ENCODE measurements around the gene SH3BP4. TPM values are rescaled to one million over a fixed set of nuclear protein-coding genes. Genes with fewer than 3 reads are reported as not detected.

Gene SH3BP4
- 50.4 and 53.4 TPM in 2 replicates for total RNA-seq (ENCODE audit: low replicate concordance)

GRCh38 chr2:234951664-234952269, at the start of gene SH3BP4:
Gene SH3BP4, plus strand, starts transcription at chr2:234952017. Its CDS starts 82,986 bp downstream, at chr2:235035003.
- H3K9me3 Mint-ChIP-seq = peaks cover 2% of the 10 kb centered on the region
- H3K36me3 Mint-ChIP-seq = peaks cover 11% of the 10 kb centered on the region
- H3K27ac Mint-ChIP-seq = peak within 1 kb of the TSS; percentile 97
- peaks cover 9% of the 10 kb centered on the region for H3K27me3 Mint-ChIP-seq (ENCODE audit: insufficient read depth, low read depth)
- H3K4me2 ChIP-seq = peak within 1 kb of the TSS; percentile 98
- peak within 1 kb of the TSS; percentile 94 for H3K4me3 Mint-ChIP-seq
- no peak for TF ChIP-seq EZH2 (IDR thresholded peaks at IDR 0.05)
- no peak for TF ChIP-seq CTCF (IDR thresholded peaks at IDR 0.05)
- no peak for TF ChIP-seq EZH2phosphoT487 (IDR thresholded peaks at IDR 0.05)
- peak within 1 kb of the TSS; percentile 72 for H2AFZ ChIP-seq (replicated peaks)
- peaks cover 32% of the 10 kb centered on the region for H3F3A ChIP-seq (ENCODE audit: low read depth)
- peak within 1 kb of the TSS; percentile 99 for H3K4me3 ChIP-seq
- H3K4me1 Mint-ChIP-seq = peaks cover 52% of the 10 kb centered on the region
- peak within 1 kb of the TSS; percentile 2 for H3K27ac ChIP-seq
- H3K4me1 ChIP-seq = peaks cover 47% of the 10 kb centered on the region
- H3K9ac ChIP-seq = peak within 1 kb of the TSS; percentile 74
- H3K79me2 ChIP-seq (ENCODE audit: low read depth) = peaks cover 52% of the 10 kb centered on the region
- H4K20me1 ChIP-seq (ENCODE audit: low read depth) = peaks cover 44% of the 10 kb centered on the region
- DNase-seq (ENCODE audit: low spot score) = peak; percentile 92
- no peaks in the 10 kb centered on the region for H3K36me3 ChIP-seq
- H3K9me3 ChIP-seq (ENCODE audit: low read depth) = no peaks in the 10 kb centered on the region
- peaks cover 11% of the 10 kb centered on the region for H3K27me3 ChIP-seq

GRCh38 chr2:234904785-234905184, 47.0 kb upstream of the SH3BP4 start:
- Histone ChIP-seq H3K4me1 (no peaks in the 10 kb centered on the region), H3K27me3 (no peaks in the 10 kb centered on the region), H3K4me2 (no peak overlapping the region), H3K4me3 (no peak overlapping the region), H3F3A (ENCODE audit: low read depth) (no peaks in the 10 kb centered on the region), H3K79me2 (ENCODE audit: low read depth) (no peaks in the 10 kb centered on the region), H3K36me3 (no peaks in the 10 kb centered on the region), H3K27ac (no peak overlapping the region), H2AFZ (replicated peaks) (no peak overlapping the region), H4K20me1 (ENCODE audit: low read depth) (no peaks in the 10 kb centered on the region), H3K9me3 (ENCODE audit: low read depth) (no peaks in the 10 kb centered on the region), H3K9ac (no peak overlapping the region)
- Mint-ChIP-seq H3K9me3 (no peaks in the 10 kb centered on the region), H3K27ac (no peak overlapping the region), H3K4me3 (no peak overlapping the region), H3K4me1 (peaks cover 3% of the 10 kb centered on the region), H3K36me3 (no peaks in the 10 kb centered on the region), H3K27me3 (ENCODE audit: insufficient read depth, low read depth) (peaks cover 7% of the 10 kb centered on the region)
- DNase-seq (ENCODE audit: low spot score) = no peak
- TF ChIP-seq EZH2 (IDR thresholded peaks at IDR 0.05) (no peak), EZH2phosphoT487 (IDR thresholded peaks at IDR 0.05) (no peak)

- Mint-ChIP-seq H3K36me3 (no peaks in the 10 kb centered on the region), H3K4me3 (no peak overlapping the region), H3K27me3 (ENCODE audit: insufficient read depth, low read depth) (peaks cover 3% of the 10 kb centered on the region), H3K27ac (no peak overlapping the region), H3K9me3 (no peaks in the 10 kb centered on the region), H3K4me1 (peaks cover 3% of the 10 kb centered on the region)
- Histone ChIP-seq H3K9ac (no peak overlapping the region), H3K4me3 (no peak overlapping the region), H4K20me1 (ENCODE audit: low read depth) (no peaks in the 10 kb centered on the region), H3K4me1 (no peaks in the 10 kb centered on the region), H3K27ac (no peak overlapping the region), H3K9me3 (ENCODE audit: low read depth) (no peaks in the 10 kb centered on the region), H3K4me2 (no peak overlapping the region), H3K79me2 (ENCODE audit: low read depth) (no peaks in the 10 kb centered on the region), H2AFZ (replicated peaks) (no peak overlapping the region), H3F3A (ENCODE audit: low read depth) (no peaks in the 10 kb centered on the region), H3K36me3 (no peaks in the 10 kb centered on the region), H3K27me3 (no peaks in the 10 kb centered on the region)
- DNase-seq (ENCODE audit: low spot score) = no peak
- TF ChIP-seq EZH2 (IDR thresholded peaks at IDR 0.05) (no peak), CTCF (IDR thresholded peaks at IDR 0.05) (no peak), EZH2phosphoT487 (IDR thresholded peaks at IDR 0.05) (no peak)
Measured at GRCh38 chr2:234905547-234906265, 46.1 kb upstream of the SH3BP4 start.

Data from neural progenitor cell (in vitro differentiated cells).